ENCODE measurements around the gene ITGBL1.

ITGBL1 gene

DNA sequence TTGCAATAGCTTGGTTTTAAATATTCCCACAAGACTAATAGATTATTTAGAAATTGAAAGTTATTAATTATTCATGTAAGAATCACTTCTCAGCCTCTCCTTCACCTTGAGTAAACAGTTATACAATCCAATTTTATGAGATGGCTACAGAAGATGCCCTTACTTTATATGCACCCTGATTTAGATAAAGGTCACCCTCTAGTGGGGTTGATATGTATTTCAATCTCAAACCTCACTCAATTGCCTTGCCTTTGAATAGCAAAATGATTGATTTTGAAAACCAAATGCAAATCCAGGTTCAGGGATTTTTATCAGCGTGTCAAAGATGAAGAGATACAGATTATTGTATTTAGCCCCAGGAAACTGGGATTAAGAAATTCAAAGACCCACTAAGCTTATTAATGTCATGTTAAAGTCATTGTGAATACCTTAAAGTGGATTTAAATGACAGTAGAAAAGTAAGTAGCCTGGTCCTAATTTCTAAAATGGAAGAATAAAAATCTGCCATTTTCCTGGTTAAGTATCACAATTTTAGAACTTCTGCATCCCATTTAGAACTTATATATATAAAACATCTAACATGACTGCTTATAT is 305.1 kb downstream of the ITGBL1 start:
- POLR2A ChIA-PET = no interaction called here
- TF ChIP-seq, protein P1, sequence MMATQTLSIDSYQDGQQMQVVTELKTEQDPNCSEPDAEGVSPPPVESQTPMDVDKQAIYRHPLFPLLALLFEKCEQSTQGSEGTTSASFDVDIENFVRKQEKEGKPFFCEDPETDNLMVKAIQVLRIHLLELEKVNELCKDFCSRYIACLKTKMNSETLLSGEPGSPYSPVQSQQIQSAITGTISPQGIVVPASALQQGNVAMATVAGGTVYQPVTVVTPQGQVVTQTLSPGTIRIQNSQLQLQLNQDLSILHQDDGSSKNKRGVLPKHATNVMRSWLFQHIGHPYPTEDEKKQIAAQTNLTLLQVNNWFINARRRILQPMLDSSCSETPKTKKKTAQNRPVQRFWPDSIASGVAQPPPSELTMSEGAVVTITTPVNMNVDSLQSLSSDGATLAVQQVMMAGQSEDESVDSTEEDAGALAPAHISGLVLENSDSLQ (IDR thresholded peaks at IDR 0.05) = no peak
- TF ChIP-seq ARNT (IDR thresholded peaks at IDR 0.05) (no peak), TARDBP (IDR thresholded peaks at IDR 0.05) (no peak), L3MBTL2 (conservative IDR thresholded peaks at IDR 0.05) (no peak), LEF1 (IDR thresholded peaks at IDR 0.05; ENCODE audit: borderline replicate concordance) (no peak), CTBP1 (IDR thresholded peaks at IDR 0.05; ENCODE audit: borderline replicate concordance) (no peak), FOXM1 (IDR thresholded peaks at IDR 0.05; ENCODE audit: borderline replicate concordance) (no peak), HDGF (IDR thresholded peaks at IDR 0.05; ENCODE audit: borderline replicate concordance) (no peak), ELF4 (IDR thresholded peaks at IDR 0.05) (no peak), SUZ12 (IDR thresholded peaks at IDR 0.05) (no peak), BHLHE40 (IDR thresholded peaks at IDR 0.05; ENCODE audit: borderline replicate concordance) (no peak), ZNF384 (IDR thresholded peaks at IDR 0.05) (no peak)
- DNase-seq (ENCODE audit: extremely low spot score) = peak; percentile 3
- CTCF ChIA-PET = interaction anchor here (1.4 kb wide), 1 partner anchor 241 kb away, joined by 4 read pairs; no protein-coding TSS in a partner anchor

DNA sequence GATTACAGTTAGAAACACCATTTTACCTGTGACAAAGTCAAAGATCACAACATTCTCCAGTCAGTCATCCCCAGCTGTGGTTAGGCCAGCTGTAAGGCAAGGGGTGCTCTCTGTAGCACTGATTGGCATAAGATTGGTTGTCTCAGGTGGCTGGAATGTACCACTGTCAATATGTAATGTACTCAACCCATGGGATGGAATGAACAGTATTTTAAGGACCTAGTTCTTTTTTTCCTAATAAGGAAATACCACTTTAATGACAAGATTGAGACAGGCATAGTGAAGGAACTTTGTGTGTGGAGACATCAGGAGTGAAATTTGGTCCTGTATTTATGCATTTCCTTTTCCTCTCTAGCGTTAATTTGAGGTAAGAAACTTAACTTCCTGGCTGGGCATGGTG is 310.7 kb downstream of the ITGBL1 start:
- ChIA-PET CTCF (no interaction called here), POLR2A (no interaction called here)
- DNase-seq (ENCODE audit: extremely low spot score) = no peak
- TF ChIP-seq HDGF (IDR thresholded peaks at IDR 0.05; ENCODE audit: borderline replicate concordance) (no peak), FOXA1 (IDR thresholded peaks at IDR 0.05) (no peak), SP1 (IDR thresholded peaks at IDR 0.05) (no peak), FOXK2 (IDR thresholded peaks at IDR 0.05) (no peak), ELF4 (IDR thresholded peaks at IDR 0.05) (no peak), TARDBP (IDR thresholded peaks at IDR 0.05) (no peak), ZNF384 (IDR thresholded peaks at IDR 0.05) (no peak), FOXM1 (IDR thresholded peaks at IDR 0.05; ENCODE audit: borderline replicate concordance) (no peak), CTBP1 (IDR thresholded peaks at IDR 0.05; ENCODE audit: borderline replicate concordance) (no peak), BHLHE40 (IDR thresholded peaks at IDR 0.05; ENCODE audit: borderline replicate concordance) (no peak), L3MBTL2 (conservative IDR thresholded peaks at IDR 0.05) (no peak), ARNT (IDR thresholded peaks at IDR 0.05) (no peak), NFRKB (IDR thresholded peaks at IDR 0.05) (no peak), SUZ12 (IDR thresholded peaks at IDR 0.05) (no peak), LEF1 (IDR thresholded peaks at IDR 0.05; ENCODE audit: borderline replicate concordance) (no peak)
- TF ChIP-seq, protein P1 (IDR thresholded peaks at IDR 0.05) = no peak
